Measurements from ENCODE around the gene TBC1D1. TPM values are rescaled to one million over a fixed set of nuclear protein-coding genes. Genes with fewer than 3 reads are reported as not detected.

The TBC1D1 gene
- total RNA-seq, 1 donor from 2014 or later, result 54.5 TPM

GRCh38 chr4:38152305-38152704 is 261.4 kb downstream of the TBC1D1 start:
- no peaks in the 10 kb centered on the region for H3K36me3 ChIP-seq (ENCODE audit: insufficient read depth, low read length)
- DNase-seq (ENCODE audit: low read depth), result no peak
- H3K27ac ChIP-seq (ENCODE audit: low read depth, low read length), result no peak overlapping the region
- H2AFZ ChIP-seq (ENCODE audit: low read depth, low read length), result no peak overlapping the region
- Mint-ChIP-seq H3K4me3 (ENCODE audit: unreplicated experiment) (no peak overlapping the region), H3K27me3 (ENCODE audit: low read depth, unreplicated experiment) (no peaks in the 10 kb centered on the region), H3K27ac (ENCODE audit: unreplicated experiment) (no peak overlapping the region), H3K9me3 (ENCODE audit: unreplicated experiment) (no peaks in the 10 kb centered on the region), H3K36me3 (ENCODE audit: low read depth, unreplicated experiment) (no peaks in the 10 kb centered on the region), H3K4me1 (ENCODE audit: low read depth, unreplicated experiment) (peaks cover 16% of the 10 kb centered on the region)
- no peaks in the 10 kb centered on the region for H3K27me3 ChIP-seq (ENCODE audit: insufficient read depth, low read length)
- no peaks in the 10 kb centered on the region for H3K9me3 ChIP-seq (ENCODE audit: insufficient read depth, low read depth, low read length)
- no peaks in the 10 kb centered on the region for H3K79me2 ChIP-seq (ENCODE audit: insufficient read depth, low read length)
- no peak overlapping the region for H3K9ac ChIP-seq (ENCODE audit: low read length)
- TF ChIP-seq EZH2 (IDR thresholded peaks at IDR 0.05; ENCODE audit: insufficient read depth, low read length) (no peak), CTCF (IDR thresholded peaks at IDR 0.05; ENCODE audit: insufficient read depth, low read depth, low read length) (no peak)
- no peak for FAIRE-seq
- H3K4me3 ChIP-seq (ENCODE audit: insufficient read depth, low read depth, low read length), result no peak overlapping the region
- H3K4me1 ChIP-seq (ENCODE audit: insufficient read depth, low read length), result peaks cover 31% of the 10 kb centered on the region
- H3K4me2 ChIP-seq (ENCODE audit: low read length), result no peak overlapping the region
- H4K20me1 ChIP-seq (ENCODE audit: insufficient read depth, low read length), result no peaks in the 10 kb centered on the region

DNA sequence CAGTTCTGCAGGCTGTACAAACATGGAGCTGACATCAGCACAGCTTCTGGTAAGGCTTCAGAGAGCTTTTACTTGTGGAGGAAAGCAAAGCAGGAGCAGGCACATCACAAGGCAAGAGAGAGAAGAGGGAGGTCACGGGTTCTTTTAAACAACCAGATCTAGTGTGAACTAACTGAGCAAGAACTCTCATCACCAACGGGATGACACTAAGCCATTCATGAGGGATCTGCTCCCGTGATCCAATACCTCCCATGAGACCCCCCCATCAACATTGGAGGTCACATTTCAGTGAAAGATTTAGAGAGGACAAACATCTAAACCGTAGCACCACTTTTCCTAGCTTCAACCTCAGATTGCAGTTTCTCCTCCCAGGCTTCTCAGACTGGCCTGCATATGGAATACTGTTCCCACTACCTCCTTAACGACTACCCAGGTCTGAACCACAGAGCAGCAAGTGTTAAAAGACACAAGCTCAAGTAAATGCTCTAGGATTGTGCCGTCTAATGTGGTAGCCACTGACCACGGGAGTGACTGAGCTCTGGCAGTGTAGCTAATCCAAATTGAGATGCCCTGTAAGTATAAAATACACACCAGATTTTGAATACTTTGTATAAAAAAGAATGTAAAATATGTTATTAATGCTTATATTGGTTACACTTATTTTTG is 262.0 kb downstream of the TBC1D1 start:
- Histone ChIP-seq H3K4me3 (ENCODE audit: insufficient read depth, low read depth, low read length) (no peak overlapping the region), H3K4me2 (ENCODE audit: low read length) (no peak overlapping the region), H3K9me3 (ENCODE audit: insufficient read depth, low read depth, low read length) (no peaks in the 10 kb centered on the region), H3K4me1 (ENCODE audit: insufficient read depth, low read length) (peaks cover 31% of the 10 kb centered on the region), H3K9ac (ENCODE audit: low read length) (no peak overlapping the region), H3K79me2 (ENCODE audit: insufficient read depth, low read length) (no peaks in the 10 kb centered on the region), H3K27me3 (ENCODE audit: insufficient read depth, low read length) (no peaks in the 10 kb centered on the region), H3K36me3 (ENCODE audit: insufficient read depth, low read length) (no peaks in the 10 kb centered on the region), H3K27ac (ENCODE audit: low read depth, low read length) (no peak overlapping the region), H2AFZ (ENCODE audit: low read depth, low read length) (no peak overlapping the region), H4K20me1 (ENCODE audit: insufficient read depth, low read length) (no peaks in the 10 kb centered on the region)
- no peaks in the 10 kb centered on the region for H3K9me3 Mint-ChIP-seq (ENCODE audit: unreplicated experiment)
- TF ChIP-seq CTCF (IDR thresholded peaks at IDR 0.05; ENCODE audit: insufficient read depth, low read depth, low read length) (no peak), EZH2 (IDR thresholded peaks at IDR 0.05; ENCODE audit: insufficient read depth, low read length) (no peak)
- DNase-seq (ENCODE audit: low read depth) (no peak), FAIRE-seq (no peak)
- H3K27ac Mint-ChIP-seq (ENCODE audit: unreplicated experiment), result no peak overlapping the region
- no peak overlapping the region for H3K4me3 Mint-ChIP-seq (ENCODE audit: unreplicated experiment)
- peaks cover 16% of the 10 kb centered on the region for H3K4me1 Mint-ChIP-seq (ENCODE audit: low read depth, unreplicated experiment)
- no peaks in the 10 kb centered on the region for H3K27me3 Mint-ChIP-seq (ENCODE audit: low read depth, unreplicated experiment)
- H3K36me3 Mint-ChIP-seq (ENCODE audit: low read depth, unreplicated experiment), result no peaks in the 10 kb centered on the region

- Histone ChIP-seq H3K9me3 (ENCODE audit: insufficient read depth, low read depth, low read length) (no peaks in the 10 kb centered on the region), H3K79me2 (ENCODE audit: insufficient read depth, low read length) (no peaks in the 10 kb centered on the region), H2AFZ (ENCODE audit: low read depth, low read length) (no peak overlapping the region), H3K4me1 (ENCODE audit: insufficient read depth, low read length) (peaks cover 31% of the 10 kb centered on the region), H3K4me3 (ENCODE audit: insufficient read depth, low read depth, low read length) (no peak overlapping the region), H4K20me1 (ENCODE audit: insufficient read depth, low read length) (no peaks in the 10 kb centered on the region), H3K4me2 (ENCODE audit: low read length) (no peak overlapping the region), H3K9ac (ENCODE audit: low read length) (no peak overlapping the region), H3K27me3 (ENCODE audit: insufficient read depth, low read length) (no peaks in the 10 kb centered on the region), H3K27ac (ENCODE audit: low read depth, low read length) (no peak overlapping the region), H3K36me3 (ENCODE audit: insufficient read depth, low read length) (no peaks in the 10 kb centered on the region)
- Mint-ChIP-seq H3K9me3 (ENCODE audit: unreplicated experiment) (no peaks in the 10 kb centered on the region), H3K27me3 (ENCODE audit: low read depth, unreplicated experiment) (no peaks in the 10 kb centered on the region), H3K27ac (ENCODE audit: unreplicated experiment) (no peak overlapping the region), H3K4me3 (ENCODE audit: unreplicated experiment) (no peak overlapping the region), H3K4me1 (ENCODE audit: low read depth, unreplicated experiment) (peaks cover 16% of the 10 kb centered on the region), H3K36me3 (ENCODE audit: low read depth, unreplicated experiment) (no peaks in the 10 kb centered on the region)
- no peak for TF ChIP-seq EZH2 (IDR thresholded peaks at IDR 0.05; ENCODE audit: insufficient read depth, low read length)
- no peak for TF ChIP-seq CTCF (IDR thresholded peaks at IDR 0.05; ENCODE audit: insufficient read depth, low read depth, low read length)
- DNase-seq (ENCODE audit: low read depth) (no peak), FAIRE-seq (no peak)
Measured at GRCh38 chr4:38153387-38153760, 262.5 kb downstream of the TBC1D1 start.

Data from astrocyte (in vitro differentiated cells and primary cell).